Measurements from ENCODE around the gene PTDSS2. TPM values are rescaled to one million over a fixed set of nuclear protein-coding genes. Genes with fewer than 3 reads are reported as not detected.
"Not testable (repeated sequence)": the region's sequence is repeated elsewhere in the genome, so short reads cannot be mapped to it uniquely, and the experiment has no call there.

PTDSS2 gene
- total and polyA plus RNA-seq, 2 of the 13 experiments (the other 11 are each of a cell fraction or from before 2014, with no cell fraction given) = 21.7 to 26.4 TPM

DNA sequence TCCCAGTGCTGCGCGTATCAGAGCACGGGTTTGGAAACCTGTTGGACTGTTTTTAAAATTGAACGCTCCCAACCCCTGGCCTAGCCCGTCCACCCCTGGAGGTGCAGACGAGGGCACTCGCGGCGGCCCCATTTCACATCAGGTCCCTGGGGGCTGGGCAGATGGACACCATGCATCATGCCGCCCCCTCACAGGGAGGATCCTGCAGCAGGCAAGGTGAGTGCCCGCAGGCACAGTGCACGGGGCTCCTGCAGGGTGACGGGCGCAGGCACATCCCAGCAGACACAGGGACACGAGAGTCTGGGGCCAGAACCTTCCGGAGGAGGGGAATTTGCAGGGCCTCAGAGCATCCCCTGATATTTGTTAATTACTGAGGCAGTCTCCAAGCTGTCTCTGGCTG, 15.6 kb upstream of the PTDSS2 start:
- BruUV-seq (replicated peaks) = no TSS peak
- Histone ChIP-seq H3K27me3 (ENCODE audit: control insufficient read depth in 1 of 2, insufficient read depth in 2 of 2, low read length in 2 of 2) (no peaks in the 10 kb centered on the region), H4K20me1 (ENCODE audit: insufficient read depth, low read length) (no peaks in the 10 kb centered on the region), H3K79me2 (ENCODE audit: insufficient read depth, low read length) (no peaks in the 10 kb centered on the region), H3K4me3 (replicated peaks in 1 of 3; ENCODE audit: insufficient read depth in 1 of 3, low read depth in 2 of 3, low read length in 3 of 3) (no peak overlapping the region), H3K9me3 (ENCODE audit: low read length) (no peaks in the 10 kb centered on the region), H3K27ac (ENCODE audit: extremely low read length, insufficient read depth, low read length) (no peak overlapping the region), H3K4me2 (ENCODE audit: low read depth, low read length) (no peak overlapping the region), H3K4me1 (ENCODE audit: insufficient read depth, low read length) (no peaks in the 10 kb centered on the region), H2AFZ (ENCODE audit: low read length) (no peak overlapping the region), H3K9ac (ENCODE audit: insufficient read depth, low read depth, low read length) (no peak overlapping the region), H3K36me3 (replicated peaks in 1 of 2; ENCODE audit: control insufficient read depth in 1 of 2, insufficient read depth in 2 of 2, low read length in 2 of 2) (no peaks in the 10 kb centered on the region)
- intact Hi-C loops (cut with micrococcal nuclease; ENCODE audit: unreplicated experiment) (no loop called here), in situ Hi-C loops (cut with HindIII; ENCODE audit: extremely low pct_ligation_motif_present, low pct_unique_long_range_greater_than_20kb) (no loop called here)
- ATAC-seq (no peak), FAIRE-seq (no peak), DNase-seq (ENCODE audit: low spot score) (no peak)
- ChIA-PET CTCF (ENCODE audit: low intra/inter-chr PET ratio, low total read pairs) (no interaction called here), POLR2A (no interaction called here)
- 88% methylated on average over 3 of the region's 16 CpGs for WGBS (ENCODE audit: low lambda C conversion rate)
- TF ChIP-seq FOXK2 (IDR thresholded peaks at IDR 0.05) (no peak), NFE2L1 (CRISPR knock-in tag; IDR thresholded peaks at IDR 0.05; ENCODE audit: borderline replicate concordance) (no peak), PHB2 (IDR thresholded peaks at IDR 0.05; ENCODE audit: partially characterized antibody) (no peak), ZNF879 (CRISPR knock-in tag; IDR thresholded peaks at IDR 0.05) (no peak), ZNF589 (CRISPR knock-in tag; conservative IDR thresholded peaks at IDR 0.05) (no peak)

DNA sequence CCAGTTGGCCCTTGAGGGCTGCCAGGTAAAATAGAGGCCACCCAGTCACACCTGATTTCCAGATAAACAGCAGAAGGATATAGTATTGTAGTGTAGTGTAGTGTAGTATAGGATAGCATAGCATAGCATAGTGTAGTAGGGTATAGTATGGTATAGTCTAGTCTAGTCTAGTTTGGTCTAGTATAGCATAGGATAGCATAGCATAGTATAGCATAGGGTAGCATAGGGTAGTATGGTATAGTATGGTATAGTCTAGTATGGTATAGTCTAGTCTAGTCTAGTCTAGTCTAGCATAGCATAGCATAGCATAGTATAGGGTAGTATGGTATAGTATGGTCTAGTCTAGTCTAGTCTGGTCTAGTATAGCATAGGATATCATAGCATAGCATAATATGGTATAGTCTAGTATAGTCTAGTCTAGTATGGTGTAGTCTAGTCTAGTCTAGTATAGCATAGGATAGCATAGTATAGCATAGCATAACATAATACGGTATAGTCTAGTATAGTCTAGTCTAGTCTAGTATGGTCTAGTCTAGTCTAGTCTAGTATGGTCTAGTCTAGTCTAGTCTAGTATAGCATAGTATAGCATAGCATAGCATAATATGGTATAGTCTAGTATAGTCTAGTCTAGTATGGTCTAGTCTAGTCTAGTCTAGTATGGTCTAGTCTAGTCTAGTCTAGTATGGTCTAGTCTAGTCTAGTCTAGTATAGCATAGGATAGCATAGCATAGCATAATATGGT, 14.9 kb upstream of the PTDSS2 start:
- CTCF ChIA-PET (ENCODE audit: low intra/inter-chr PET ratio, low total read pairs); H2AFZ ChIP-seq (ENCODE audit: low read length); FAIRE-seq; H3K36me3 ChIP-seq (replicated peaks in 1 of 2; ENCODE audit: control insufficient read depth in 1 of 2, insufficient read depth in 2 of 2, low read length in 2 of 2); H3K4me1 ChIP-seq (ENCODE audit: insufficient read depth, low read length); H4K20me1 ChIP-seq (ENCODE audit: insufficient read depth, low read length); H3K27me3 ChIP-seq (ENCODE audit: control insufficient read depth in 1 of 2, insufficient read depth in 2 of 2, low read length in 2 of 2); H3K9ac ChIP-seq (ENCODE audit: insufficient read depth, low read depth, low read length); H3K4me2 ChIP-seq (ENCODE audit: low read depth, low read length); POLR2A ChIA-PET; H3K4me3 ChIP-seq (replicated peaks in 1 of 3; ENCODE audit: insufficient read depth in 1 of 3, low read depth in 2 of 3, low read length in 3 of 3); H3K79me2 ChIP-seq (ENCODE audit: insufficient read depth, low read length); H3K27ac ChIP-seq (ENCODE audit: extremely low read length, insufficient read depth, low read length); intact Hi-C loops (cut with micrococcal nuclease; ENCODE audit: unreplicated experiment); BruUV-seq (replicated peaks); ATAC-seq; H3K9me3 ChIP-seq (ENCODE audit: low read length); in situ Hi-C loops (cut with HindIII; ENCODE audit: extremely low pct_ligation_motif_present, low pct_unique_long_range_greater_than_20kb); DNase-seq (ENCODE audit: low spot score): not testable (repeated sequence)
- 75% methylated on average over 1 of the region's 1 CpG for WGBS (ENCODE audit: low lambda C conversion rate)
